ENCODE measurements around the gene CCDC124. TPM values are rescaled to one million over a fixed set of nuclear protein-coding genes. Genes with fewer than 3 reads are reported as not detected.

The CCDC124 gene
- total and polyA plus RNA-seq, 2 donors from 2014 or later: 59.5 to 120 TPM

DNA sequence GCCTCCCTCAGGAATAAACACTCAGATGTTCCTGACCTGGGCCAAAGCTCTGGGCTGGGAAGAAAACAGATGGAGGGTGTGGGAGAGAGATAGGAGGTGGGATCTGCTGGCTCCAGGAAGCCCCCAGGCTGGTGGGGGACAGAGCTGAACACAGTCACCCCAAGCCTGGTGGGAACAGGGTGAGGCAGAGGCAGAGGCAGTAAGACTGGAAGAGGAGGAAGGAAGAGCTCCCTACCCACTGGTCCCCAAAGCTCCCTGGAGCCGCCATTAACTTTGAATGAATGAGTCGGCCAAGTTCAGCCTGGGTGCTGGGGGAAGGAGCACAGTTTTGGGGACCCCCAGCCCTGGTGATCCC, 33.3 kb downstream of the CCDC124 start:
- intact Hi-C loops (cut with DNase I): no loop called here
- Histone ChIP-seq H3K4me3 (ENCODE audit: low read length in 3 of 3) (no peak overlapping the region), H3K27me3 (ENCODE audit: control insufficient read depth, insufficient read depth, low read length) (no peaks in the 10 kb centered on the region), H3K27ac (ENCODE audit: low read depth in 2 of 2, low read length in 2 of 2) (no peak overlapping the region), H3K4me1 (ENCODE audit: control insufficient read depth in 2 of 3, insufficient read depth in 2 of 3, low read depth in 1 of 3, low read length in 3 of 3) (peaks cover 0 to 4% (median 0%) of the 10 kb centered on the region in 3 donors), H3K9ac (ENCODE audit: low read length in 3 of 3) (no peak overlapping the region), H3K36me3 (ENCODE audit: control insufficient read depth in 2 of 3, insufficient read depth in 3 of 3, low read length in 3 of 3) (no peaks in the 10 kb centered on the region), H3K9me3 (ENCODE audit: control insufficient read depth in 2 of 3, insufficient read depth in 1 of 3, low read length in 3 of 3) (no peaks in the 10 kb centered on the region)
- DNase-seq: no peak
- no peak for FAIRE-seq
- TF ChIP-seq, protein P1, sequence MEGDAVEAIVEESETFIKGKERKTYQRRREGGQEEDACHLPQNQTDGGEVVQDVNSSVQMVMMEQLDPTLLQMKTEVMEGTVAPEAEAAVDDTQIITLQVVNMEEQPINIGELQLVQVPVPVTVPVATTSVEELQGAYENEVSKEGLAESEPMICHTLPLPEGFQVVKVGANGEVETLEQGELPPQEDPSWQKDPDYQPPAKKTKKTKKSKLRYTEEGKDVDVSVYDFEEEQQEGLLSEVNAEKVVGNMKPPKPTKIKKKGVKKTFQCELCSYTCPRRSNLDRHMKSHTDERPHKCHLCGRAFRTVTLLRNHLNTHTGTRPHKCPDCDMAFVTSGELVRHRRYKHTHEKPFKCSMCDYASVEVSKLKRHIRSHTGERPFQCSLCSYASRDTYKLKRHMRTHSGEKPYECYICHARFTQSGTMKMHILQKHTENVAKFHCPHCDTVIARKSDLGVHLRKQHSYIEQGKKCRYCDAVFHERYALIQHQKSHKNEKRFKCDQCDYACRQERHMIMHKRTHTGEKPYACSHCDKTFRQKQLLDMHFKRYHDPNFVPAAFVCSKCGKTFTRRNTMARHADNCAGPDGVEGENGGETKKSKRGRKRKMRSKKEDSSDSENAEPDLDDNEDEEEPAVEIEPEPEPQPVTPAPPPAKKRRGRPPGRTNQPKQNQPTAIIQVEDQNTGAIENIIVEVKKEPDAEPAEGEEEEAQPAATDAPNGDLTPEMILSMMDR (IDR thresholded peaks at IDR 0.05; ENCODE audit: borderline replicate concordance, extremely low read depth, insufficient read depth): no peak

DNA sequence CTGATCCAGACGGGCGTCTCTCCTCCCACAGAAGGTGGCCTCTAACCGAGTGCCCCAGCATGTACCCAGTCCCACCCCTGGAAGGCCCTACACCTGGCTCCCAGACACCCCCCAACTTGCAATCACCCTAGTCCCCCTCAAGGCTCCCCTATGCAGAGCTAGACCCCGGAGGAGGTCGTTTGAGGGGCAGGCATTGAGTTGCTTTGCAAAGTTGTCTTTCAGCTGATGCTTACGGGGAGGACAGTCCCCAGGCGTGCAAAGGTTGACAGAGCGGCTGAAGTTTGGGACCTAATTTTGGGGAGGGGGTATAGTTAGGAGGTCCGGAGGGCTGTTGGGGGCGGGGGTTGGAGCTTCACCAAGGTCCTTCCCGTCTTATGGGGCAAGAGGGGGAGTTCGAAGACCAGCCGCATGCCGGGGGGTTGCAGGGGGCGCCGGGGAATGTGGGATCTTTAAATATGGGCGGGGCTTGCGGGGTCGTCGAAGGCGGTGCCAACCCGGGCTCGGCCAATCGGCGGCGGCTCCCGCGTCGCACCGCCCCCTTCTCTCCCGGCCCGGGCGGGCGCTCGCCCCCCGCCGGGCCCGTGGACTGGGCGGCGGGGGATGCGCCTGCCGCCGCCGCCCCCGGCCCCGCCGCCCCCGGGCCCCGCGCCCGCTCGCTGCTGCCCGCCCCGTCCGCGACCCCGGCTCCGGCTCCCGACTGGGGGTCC, 33.9 kb downstream of the CCDC124 start, which contains the start of gene KCNN1:
KCNN1 (plus strand) TSS at position 558 of the 707 bp plus-strand sequence. CDS start 6,782 bp downstream, outside the sequence.
- DNase-seq (peak in 4 of 5 donors; percentile 44 to 68 (median 53)), FAIRE-seq (no peak)
- Histone ChIP-seq H3K27me3 (ENCODE audit: control insufficient read depth, insufficient read depth, low read length) (no peaks in the 10 kb centered on the region), H3K36me3 (ENCODE audit: control insufficient read depth in 2 of 3, insufficient read depth in 3 of 3, low read length in 3 of 3) (no peaks in the 10 kb centered on the region), H3K27ac (ENCODE audit: low read depth in 2 of 2, low read length in 2 of 2) (no peak within 1 kb of the TSS), H3K4me3 (ENCODE audit: low read length in 3 of 3) (peak within 1 kb of the TSS in 2 of 3 donors; percentile 29 to 45), H3K9me3 (ENCODE audit: control insufficient read depth in 2 of 3, insufficient read depth in 1 of 3, low read length in 3 of 3) (no peaks in the 10 kb centered on the region), H3K9ac (ENCODE audit: low read length in 3 of 3) (no peak within 1 kb of the TSS), H3K4me1 (ENCODE audit: control insufficient read depth in 2 of 3, insufficient read depth in 2 of 3, low read depth in 1 of 3, low read length in 3 of 3) (peaks cover 0 to 4% (median 0%) of the 10 kb centered on the region in 3 donors)
- TF ChIP-seq, protein P1 (IDR thresholded peaks at IDR 0.05; ENCODE audit: borderline replicate concordance, extremely low read depth, insufficient read depth): no peak
- intact Hi-C loops (cut with DNase I): no loop called here

GRCh38 chr19:17967257-17968051, 34.6 kb downstream of the CCDC124 start:
- Histone ChIP-seq H3K36me3 (ENCODE audit: control insufficient read depth in 2 of 3, insufficient read depth in 3 of 3, low read length in 3 of 3) (no peaks in the 10 kb centered on the region), H3K9ac (ENCODE audit: low read length in 3 of 3) (no peak overlapping the region), H3K9me3 (ENCODE audit: control insufficient read depth in 2 of 3, insufficient read depth in 1 of 3, low read length in 3 of 3) (no peaks in the 10 kb centered on the region), H3K4me1 (ENCODE audit: control insufficient read depth in 2 of 3, insufficient read depth in 2 of 3, low read depth in 1 of 3, low read length in 3 of 3) (peaks cover 0 to 4% (median 0%) of the 10 kb centered on the region in 3 donors), H3K27ac (ENCODE audit: low read depth in 2 of 2, low read length in 2 of 2) (no peak overlapping the region), H3K27me3 (ENCODE audit: control insufficient read depth, insufficient read depth, low read length) (no peaks in the 10 kb centered on the region), H3K4me3 (ENCODE audit: low read length in 3 of 3) (peak overlapping the region in 2 of 3 donors; percentile 29 to 45)
- FAIRE-seq (no peak), DNase-seq (peak in 1 of 5 donors; percentile 64)
- intact Hi-C loops (cut with DNase I): no loop called here
- TF ChIP-seq, protein P1 (IDR thresholded peaks at IDR 0.05; ENCODE audit: borderline replicate concordance, extremely low read depth, insufficient read depth): no peak
